HepG2 (cell line): ENCODE data around the gene HMCN2. TPM values are rescaled to one million over a fixed set of nuclear protein-coding genes. Genes with fewer than 3 reads are reported as not detected.

ENCODE experiments used
- ATAC-seq: fragments of 200-7000 bp; cut with Tn5 transposase; 3 replicates; pipeline ENCODE4 v1.9.1; 2020; ENCODE audit warnings: mild to moderate bottlenecking, moderate library complexity
- BruUV-seq: library from RNA; stranded (reverse); fragments of 400-500 nt; replicated peaks from 2 replicates; lab custom pipeline; 2021; lab: Mats Ljungman, UMichigan
- CTCF ChIA-PET: fragments of 300-600 bp; formaldehyde crosslinking; extraction: SDS; loops from one replicate; lab custom pipeline; 2021; ENCODE audit warnings: low total read pairs, inconsistent platforms, low intra/inter-chr PET ratio; lab: Yijun Ruan, JAX
- POLR2A ChIA-PET: fragments of 350-600 bp; sonication (Branson Sonifier 250); formaldehyde crosslinking; loops from one replicate; lab custom pipeline; 2020; ENCODE audit warnings: antibody characterized with exemption, inconsistent platforms; lab: Yijun Ruan, JAX
- DNase-seq: peaks from one replicate; pipeline ENCODE4 v3.0.0-alpha.2; 2015; ENCODE audit warnings: low spot score
- FAIRE-seq: peaks from 3 replicates; lab custom pipeline; 2011; peaks lifted over from hg19 to GRCh38; lab: Jason Lieb, UNC
- H2AFZ ChIP-seq: one replicate; pipeline ENCODE4 v1.6.1; 2011; ENCODE audit warnings: low read length, inconsistent platforms
- H3K27ac ChIP-seq: fragments of 300-600 bp; 3 replicates; pipeline ENCODE4 v1.8.0; 2011; ENCODE audit warnings: mixed run types, mild to moderate bottlenecking, mixed read lengths, low read length, inconsistent platforms; ENCODE audit not compliant: insufficient read depth; ENCODE audit errors: extremely low read length
- H3K27me3 ChIP-seq, 2 experiments: fragments of 200-600 bp in 1 of 2; 2 replicates in 1 of 2; 3 replicates in 1 of 2; pipeline versions ENCODE4 v1.6.0 to v1.8.0; 2011; ENCODE audit warnings: low read length in 2 of 2, mild to moderate bottlenecking in 2 of 2, moderate library complexity in 2 of 2, inconsistent platforms in 1 of 2; ENCODE audit not compliant: insufficient read depth in 2 of 2, control insufficient read depth in 1 of 2
- H3K36me3 ChIP-seq, 2 experiments: fragments of 200-600 bp in 1 of 2; replicated peaks in 1 of 2; 2 replicates in 1 of 2; 3 replicates in 1 of 2; pipeline versions ENCODE4 v1.5.1 to v1.8.0; 2011; ENCODE audit warnings: low read length in 2 of 2, inconsistent platforms in 1 of 2; ENCODE audit not compliant: insufficient read depth in 2 of 2, control insufficient read depth in 1 of 2
- H3K4me1 ChIP-seq: 2 replicates; pipeline ENCODE4 v1.5.1; 2012; ENCODE audit warnings: low read length, inconsistent platforms; ENCODE audit not compliant: insufficient read depth
- H3K4me2 ChIP-seq: 2 replicates; pipeline ENCODE4 v1.6.0; 2011; ENCODE audit warnings: low read depth, low read length, inconsistent platforms
- H3K4me3 ChIP-seq, 3 experiments: fragments of 200-600 bp in 1 of 3; sonication (generic), shearing (Covaris generic) in 1 of 3; replicated peaks in 1 of 3; 2 replicates each; pipeline ENCODE4 v1.5.1; 2011 to 2016; ENCODE audit warnings: low read length in 3 of 3, inconsistent platforms in 2 of 3, low read depth in 2 of 3, mild to moderate bottlenecking in 2 of 3, control low read depth in 1 of 3, mixed read lengths in 1 of 3; ENCODE audit not compliant: insufficient read depth in 1 of 3
- H3K79me2 ChIP-seq: one replicate; pipeline ENCODE4 v1.6.1; 2011; ENCODE audit warnings: low read length, inconsistent platforms; ENCODE audit not compliant: insufficient read depth
- H3K9ac ChIP-seq: 2 replicates; pipeline ENCODE4 v1.6.0; 2011; ENCODE audit warnings: mild to moderate bottlenecking, low read depth, low read length, inconsistent platforms; ENCODE audit not compliant: insufficient read depth
- H3K9me3 ChIP-seq: 2 replicates; pipeline ENCODE4 v1.5.1; 2012; ENCODE audit warnings: mild to moderate bottlenecking, low read length
- H4K20me1 ChIP-seq: 2 replicates; pipeline ENCODE4 v1.6.0; 2011; ENCODE audit warnings: inconsistent platforms, mild to moderate bottlenecking, low read length, moderate library complexity; ENCODE audit not compliant: insufficient read depth
- ATF6 ChIP-seq: sonication (generic); formaldehyde crosslinking; conservative IDR thresholded peaks from 2 replicates; pipeline ENCODE4 v1.4.0; 2020; ENCODE audit warnings: missing genetic modification reagents
- CEBPG ChIP-seq: IDR thresholded peaks from 2 replicates; pipeline ENCODE4 v1.6.1; 2016
- DZIP1 ChIP-seq: sonication (generic); formaldehyde crosslinking; IDR thresholded peaks from 2 replicates; pipeline ENCODE4 v1.5.0; 2020; ENCODE audit warnings: mild to moderate bottlenecking, missing genetic modification reagents
- GATAD1 ChIP-seq: IDR thresholded peaks from 2 replicates; pipeline ENCODE4 v1.6.1; 2016; ENCODE audit warnings: missing genetic modification reagents, missing compliant biosample characterization
- GPN1 ChIP-seq: sonication (generic); formaldehyde crosslinking; IDR thresholded peaks from 2 replicates; pipeline ENCODE4 v1.5.1; 2020; ENCODE audit warnings: missing genetic modification reagents, borderline replicate concordance
- HNRNPLL ChIP-seq: fragments of 200-400 bp; formaldehyde crosslinking; IDR thresholded peaks from 2 replicates; pipeline ENCODE4 v1.6.1; 2017; ENCODE audit warnings: mild to moderate bottlenecking, low read depth, low read length; ENCODE audit not compliant: poor library complexity, severe bottlenecking
- MAZ ChIP-seq, 2 experiments: sonication (generic) in 1 of 2; formaldehyde crosslinking in 1 of 2; IDR thresholded peaks; 2 replicates each; pipeline versions ENCODE4 v1.5.0 to v1.6.1; 2012 to 2020; ENCODE audit warnings: low read depth in 2 of 2, mild to moderate bottlenecking in 2 of 2, borderline replicate concordance in 1 of 2, improper control_type of control experiment in 1 of 2, low read length in 1 of 2, missing genetic modification reagents in 1 of 2, moderate library complexity in 1 of 2
- NCOA2 ChIP-seq: sonication (generic); formaldehyde crosslinking; IDR thresholded peaks from 2 replicates; pipeline ENCODE4 v1.8.0; 2022; ENCODE audit warnings: inconsistent platforms
- TEAD3 ChIP-seq: optimal IDR thresholded peaks from 2 replicates; pipeline ENCODE3; 2016; ENCODE audit warnings: borderline replicate concordance
- ZBTB7A ChIP-seq: sonication (generic); formaldehyde crosslinking; IDR thresholded peaks from 2 replicates; pipeline ENCODE4 v1.8.0; 2022; ENCODE audit warnings: mild to moderate bottlenecking, missing genetic modification reagents
- ZFX ChIP-seq: sonication (generic); formaldehyde crosslinking; IDR thresholded peaks from 2 replicates; pipeline ENCODE4 v1.4.0; 2020; ENCODE audit warnings: mild to moderate bottlenecking, low read depth, missing genetic modification reagents, moderate library complexity
- ZMAT3 ChIP-seq: sonication (generic); formaldehyde crosslinking; conservative IDR thresholded peaks from 2 replicates; pipeline ENCODE4 v1.7.0; 2021; ENCODE audit warnings: missing genetic modification reagents
- ZNF280D ChIP-seq: sonication (generic); formaldehyde crosslinking; IDR thresholded peaks from 2 replicates; pipeline ENCODE4 v1.5.1; 2020; ENCODE audit warnings: mild to moderate bottlenecking, missing genetic modification reagents
- ZNF530 ChIP-seq: sonication (generic); formaldehyde crosslinking; IDR thresholded peaks from 2 replicates; pipeline ENCODE4 v1.5.0; 2020; ENCODE audit warnings: low read depth, mild to moderate bottlenecking, missing genetic modification reagents
- ZNF563 ChIP-seq: sonication (generic); formaldehyde crosslinking; IDR thresholded peaks from 2 replicates; pipeline ENCODE4 v1.8.0; 2022; ENCODE audit warnings: mild to moderate bottlenecking, moderate library complexity, missing genetic modification reagents
- ZNF644 ChIP-seq: IDR thresholded peaks from 2 replicates; pipeline ENCODE4 v1.6.1; 2016; ENCODE audit warnings: low read depth
- ZNF777 ChIP-seq: sonication (generic); formaldehyde crosslinking; IDR thresholded peaks from 2 replicates; pipeline ENCODE4 v1.4.0; 2020; ENCODE audit warnings: missing genetic modification reagents
- WGBS: methylation state at CpG from one replicate; pipeline ENCODE4 v1.1.6; 2017; ENCODE audit warnings: low lambda C conversion rate; 5-methylcytosine and 5-hydroxymethylcytosine counted together
- in situ Hi-C: cut with HindIII; loops from 2 replicates; pipeline ENCODE4 v1.10.0; 2017; ENCODE audit warnings: low pct_unique_long_range_greater_than_20kb; ENCODE audit not compliant: extremely low pct_ligation_motif_present
- intact Hi-C: fragments of 100-400 bp; cut with micrococcal nuclease; formaldehyde crosslinking; loops from one replicate; pipeline ENCODE4 v1.10.0; 2022; ENCODE audit not compliant: unreplicated experiment
- polyA plus RNA-seq, 8 experiments: library from polyadenylated mRNA; depleted of rRNA in 3 of 8; stranded (reverse) in 7 of 8; unstranded in 1 of 8; fragments of >200 nt; fragmentation: Illumina TruSeq in 4 of 8; extraction: Trizol in 4 of 8; gene quantifications; 2 replicates each; pipeline versions ENCODE4 v1.2.1 to v1.2.3, GENCODE V29; 2011 to 2016; ENCODE audit warnings: low read depth in 4 of 8, missing spikeins in 1 of 8, mixed read lengths in 1 of 8; ENCODE audit not compliant: insufficient read depth in 1 of 8
- total RNA-seq, 5 experiments: library from RNA; depleted of rRNA; stranded (reverse); fragments of >200 nt; fragmentation: Illumina TruSeq; extraction: Trizol; gene quantifications; 2 replicates each; pipeline ENCODE4 v1.2.3, GENCODE V29; 2016; ENCODE audit warnings: low read depth in 1 of 5

HMCN2 gene
- total and polyA plus RNA-seq, 2 of the 13 experiments (the other 11 are each of a cell fraction or from before 2014, with no cell fraction given): 0.09 TPM; not detected in 1

GRCh38 chr9:130444565-130445221 is 179.1 kb downstream of the HMCN2 start, which contains the start of gene ASS1:
TSS of gene ASS1 (plus strand) at chr9:130444961. CDS start at chr9:130452229, 7,268 bp downstream.
- H3K9me3 ChIP-seq: peaks cover 9% of the 10 kb centered on the region; the same call in 1 of the 2 replicates
- no peaks in the 10 kb centered on the region for H3K79me2 ChIP-seq
- DNase-seq (peak; percentile 33), FAIRE-seq (no peak), ATAC-seq (peak; percentile 64)
- peak within 1 kb of the TSS; percentile 62 to 86 (median 75) for H3K4me3 ChIP-seq
- no TSS peak for BruUV-seq
- H3K4me2 ChIP-seq: peak within 1 kb of the TSS; percentile 93
- peaks cover 55% of the 10 kb centered on the region for H3K4me1 ChIP-seq
- in situ Hi-C loops (no loop called here), intact Hi-C loops (no loop called here)
- H3K9ac ChIP-seq: peak within 1 kb of the TSS; percentile 72
- CTCF ChIA-PET: no interaction called here
- peak within 1 kb of the TSS; percentile 34 for H2AFZ ChIP-seq
- H3K27me3 ChIP-seq: no peaks in the 10 kb centered on the region; a peak in 1 of 5 replicates
- no peaks in the 10 kb centered on the region for H3K36me3 ChIP-seq
- POLR2A ChIA-PET: no interaction called here
- peak within 1 kb of the TSS; percentile 40 for H3K27ac ChIP-seq
- H4K20me1 ChIP-seq: no peaks in the 10 kb centered on the region
- no CpG with 5 or more reads among the region's 66 CpGs for WGBS
- TF ChIP-seq CEBPG (CRISPR knock-in tag): no peak
- peak; percentile 29 for TF ChIP-seq HNRNPLL
- TF ChIP-seq ZNF777: 0 out of 2 replicates have a peak, but pooled peaks have one; percentile 23
- TF ChIP-seq GPN1 (CRISPR knock-in tag): no peak
- no peak for TF ChIP-seq ATF6 (CRISPR knock-in tag)
- TF ChIP-seq ZNF644 (CRISPR knock-in tag): no peak
- no peak for TF ChIP-seq NCOA2 (CRISPR knock-in tag)
- peak; percentile 56 for TF ChIP-seq ZFX (CRISPR knock-in tag)
- TF ChIP-seq ZBTB7A (CRISPR knock-in tag): no peak
- 0 out of 2 replicates have a peak, but pooled peaks have one; percentile 18 for TF ChIP-seq DZIP1 (CRISPR knock-in tag)
- no peak for TF ChIP-seq ZNF530 (CRISPR knock-in tag)
- no peak for TF ChIP-seq ZNF280D
- no peak for TF ChIP-seq ZNF563 (CRISPR knock-in tag)
- no peak for TF ChIP-seq TEAD3 (CRISPR knock-in tag)
- no peak for TF ChIP-seq GATAD1 (CRISPR knock-in tag)
- no peak for TF ChIP-seq MAZ (IDR thresholded peaks at IDR 0.05; ENCODE audit: borderline replicate concordance, low read depth, low read length)
- TF ChIP-seq MAZ (CRISPR knock-in tag; IDR thresholded peaks at IDR 0.05; ENCODE audit: low read depth): peak; percentile 42; the same call in 1 of the 2 replicates
- 0 out of 2 replicates have a peak, but pooled peaks have one; percentile 44 for TF ChIP-seq ZMAT3
